GM21529 (cell line): ENCODE results near the gene WNT9B.

Experiments used
- ATAC-seq: cut with Tn5 transposase; IDR thresholded peaks from one replicate; pipeline ENCODE4 v1.9.1; 2021; ENCODE audit not compliant: unreplicated experiment

The WNT9B gene

DNA sequence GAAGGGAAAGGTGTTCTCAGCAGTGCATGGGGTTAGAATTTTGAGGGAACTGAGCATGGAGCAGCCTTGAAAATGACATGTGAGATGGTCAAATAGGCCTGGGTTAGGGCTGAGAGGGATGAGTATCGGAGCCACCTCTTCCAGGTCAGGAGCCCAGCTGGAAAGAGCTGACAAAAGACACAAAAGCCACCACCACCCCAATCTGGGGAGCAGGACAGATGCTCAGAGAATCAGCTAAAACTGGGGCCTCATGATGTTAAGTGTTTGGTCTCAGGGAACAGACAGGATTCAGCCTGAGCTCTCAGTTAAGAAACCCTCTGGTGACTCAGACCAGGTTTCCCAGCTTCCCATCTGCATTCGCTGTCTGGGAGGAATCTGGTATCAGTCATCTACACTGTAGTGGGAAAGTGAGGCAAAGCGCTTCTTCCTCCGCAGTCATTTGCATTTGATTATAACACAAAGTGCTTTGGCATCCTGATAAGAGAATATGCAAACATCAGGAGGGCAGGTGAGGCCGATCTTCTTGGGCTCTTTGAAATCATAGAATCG is 2.6 kb downstream of the WNT9B start:
- ATAC-seq, result no peak

- no peak for ATAC-seq
Observed at GRCh38 chr17:46854515-46854914, 3.1 kb downstream of the WNT9B start.

GRCh38 chr17:46854948-46855347 is 3.6 kb downstream of the WNT9B start:
- ATAC-seq, result no peak

- no peak for ATAC-seq
Observed at GRCh38 chr17:46857600-46857999, 6.2 kb downstream of the WNT9B start.

GRCh38 chr17:46859996-46860395 is 8.6 kb downstream of the WNT9B start:
- ATAC-seq, result no peak

DNA sequence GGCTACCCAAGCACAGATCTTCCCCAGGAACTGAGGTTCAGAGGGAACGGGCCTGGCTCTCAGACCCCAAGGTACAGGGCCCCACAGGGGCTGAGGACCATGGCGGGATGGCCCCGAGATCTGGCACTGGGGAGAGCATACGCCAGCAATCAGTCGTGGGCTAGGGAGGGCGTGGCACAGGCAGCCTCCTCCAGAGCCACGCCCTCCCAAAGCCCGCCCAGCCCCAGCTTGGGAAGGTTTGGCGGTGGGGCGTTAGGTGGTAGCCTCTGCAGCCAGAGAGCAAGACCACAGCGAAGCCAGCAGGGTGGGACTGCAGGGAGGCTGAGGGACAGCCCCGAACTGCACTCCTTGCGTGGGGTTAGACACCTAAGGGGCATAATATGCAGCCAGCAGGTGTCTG is 11.6 kb downstream of the WNT9B start:
- ATAC-seq, result no peak

- ATAC-seq, result no peak
Observed at GRCh38 chr17:46863383-46864121, 12.2 kb downstream of the WNT9B start.

GRCh38 chr17:46865100-46865499 is 13.7 kb downstream of the WNT9B start:
- ATAC-seq, result no peak

- ATAC-seq, result no peak
Observed at GRCh38 chr17:46866325-46866724, 14.9 kb downstream of the WNT9B start.

GRCh38 chr17:46866747-46867146 is 15.4 kb downstream of the WNT9B start:
- ATAC-seq, result no peak

DNA sequence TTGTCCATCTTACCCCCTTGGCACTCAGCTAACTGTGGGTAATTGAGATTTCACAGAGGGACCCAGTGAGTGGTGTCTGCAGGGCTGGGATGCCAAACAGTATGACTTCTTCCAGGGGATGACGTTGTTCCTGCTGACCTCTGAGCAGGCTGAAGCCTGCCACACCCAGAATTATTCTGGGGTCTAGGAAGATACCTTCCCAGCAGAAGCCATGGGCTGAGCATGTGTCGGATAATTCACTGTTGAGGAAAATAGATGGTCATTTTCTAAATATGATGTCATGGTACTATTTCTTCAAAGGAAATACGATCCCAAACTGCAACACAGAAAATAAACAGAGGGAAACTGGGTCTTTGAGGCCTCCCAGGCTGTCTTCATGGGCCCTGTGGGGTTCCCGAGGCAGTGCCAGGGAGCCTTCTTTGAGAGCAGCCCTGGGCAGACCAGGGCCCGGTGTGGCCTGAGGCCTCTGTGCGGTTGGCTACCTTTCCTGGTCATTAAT is 17.4 kb downstream of the WNT9B start:
- no peak for ATAC-seq

DNA sequence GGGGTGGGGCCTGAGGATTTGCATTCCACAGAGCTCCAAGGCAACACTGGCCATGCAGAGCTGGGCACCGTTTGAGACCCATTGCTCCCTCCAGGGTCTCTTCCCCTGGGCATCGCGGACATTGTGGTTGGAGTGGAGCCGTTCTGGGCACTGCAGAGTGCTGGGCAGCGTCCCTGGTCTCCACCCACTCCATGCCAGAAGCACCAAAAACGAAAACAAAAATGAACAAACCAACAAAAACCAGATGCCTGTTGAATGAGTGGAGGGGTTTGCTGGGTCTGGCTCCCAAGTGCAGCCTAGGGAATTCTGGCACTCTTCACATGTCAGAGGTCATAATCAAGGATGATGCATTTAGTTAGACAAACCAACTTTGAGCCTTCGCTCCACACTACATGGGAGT is 17.9 kb downstream of the WNT9B start:
- ATAC-seq, result no peak

DNA sequence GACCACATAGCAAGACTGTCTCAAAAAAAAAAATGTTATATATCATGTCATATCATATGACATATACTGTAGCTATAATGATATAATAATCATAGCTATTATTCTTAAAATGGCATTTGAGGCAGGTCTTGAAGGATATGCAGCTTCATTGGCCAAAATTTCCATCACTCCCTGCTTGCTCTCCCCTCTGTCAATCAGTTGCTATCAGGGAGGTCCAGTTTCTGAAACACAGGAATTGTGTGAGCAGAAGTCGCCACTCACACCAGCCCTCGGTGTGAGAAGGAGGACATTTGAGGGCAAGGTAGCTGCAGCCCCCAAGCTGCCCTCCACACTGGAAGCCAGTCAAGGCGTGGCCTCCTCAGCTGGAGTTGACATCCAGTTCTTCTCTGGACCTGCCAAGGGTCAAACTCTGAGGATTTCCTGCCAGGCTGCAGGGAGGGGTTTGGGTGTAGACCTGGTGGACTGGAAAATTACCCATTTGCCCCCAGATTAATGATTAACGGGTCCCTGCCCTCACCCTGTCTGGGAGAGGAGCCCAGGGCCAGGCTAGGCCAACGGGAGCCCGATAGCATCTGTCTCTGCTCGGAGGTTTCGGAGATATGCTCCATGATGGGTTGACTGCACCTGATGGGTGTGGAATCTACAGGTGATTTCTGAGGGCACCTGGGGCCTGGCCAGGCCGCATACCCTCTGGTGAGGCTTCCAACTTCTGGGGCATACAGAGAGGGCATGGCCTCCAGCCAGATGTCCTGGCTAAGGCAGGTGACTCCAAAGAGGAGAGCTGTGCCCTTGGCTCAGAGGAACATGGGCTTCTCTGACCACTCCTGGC is 18.8 kb downstream of the WNT9B start:
- no peak for ATAC-seq

GRCh38 chr17:46872421-46872820 is 21.0 kb downstream of the WNT9B start:
- no peak for ATAC-seq

DNA sequence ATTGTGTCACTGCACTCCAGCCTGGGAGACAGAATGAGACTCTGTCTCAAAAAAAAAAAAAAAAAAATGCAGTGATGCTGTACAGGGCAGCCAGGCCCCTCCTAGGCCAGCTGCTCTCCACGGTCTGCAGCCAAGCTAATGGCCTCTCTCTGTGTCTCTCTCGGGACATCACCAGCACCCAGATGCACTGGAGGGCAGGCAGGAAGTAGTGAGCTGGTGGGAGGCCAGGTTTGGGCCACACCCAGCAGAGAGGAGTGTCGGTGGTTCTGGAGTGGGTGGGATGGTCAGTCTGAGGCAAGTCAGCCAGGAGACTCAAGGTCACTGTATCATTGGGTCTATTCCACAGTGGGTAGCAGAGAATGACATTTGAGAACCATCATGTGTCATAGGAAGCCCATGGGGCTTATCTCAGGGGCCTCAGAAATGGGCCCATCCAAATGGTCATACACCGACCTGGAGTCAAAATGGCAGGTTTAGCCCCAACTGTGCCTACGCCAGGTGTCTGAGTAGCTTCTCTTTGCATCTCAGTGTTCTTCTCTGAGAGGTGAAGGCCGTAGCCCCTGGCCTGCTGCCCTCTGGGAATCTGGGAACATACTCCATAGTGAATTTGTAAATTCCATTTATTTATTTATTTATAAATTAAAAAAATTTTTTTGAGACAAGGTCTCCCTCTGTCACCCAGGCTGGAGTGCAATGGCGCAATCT is 22.7 kb downstream of the WNT9B start:
- ATAC-seq, result no peak

- ATAC-seq, result no peak
Observed at GRCh38 chr17:46874906-46875305, 23.5 kb downstream of the WNT9B start.

GRCh38 chr17:46875849-46876352 is 24.5 kb downstream of the WNT9B start:
- ATAC-seq, result no peak

DNA sequence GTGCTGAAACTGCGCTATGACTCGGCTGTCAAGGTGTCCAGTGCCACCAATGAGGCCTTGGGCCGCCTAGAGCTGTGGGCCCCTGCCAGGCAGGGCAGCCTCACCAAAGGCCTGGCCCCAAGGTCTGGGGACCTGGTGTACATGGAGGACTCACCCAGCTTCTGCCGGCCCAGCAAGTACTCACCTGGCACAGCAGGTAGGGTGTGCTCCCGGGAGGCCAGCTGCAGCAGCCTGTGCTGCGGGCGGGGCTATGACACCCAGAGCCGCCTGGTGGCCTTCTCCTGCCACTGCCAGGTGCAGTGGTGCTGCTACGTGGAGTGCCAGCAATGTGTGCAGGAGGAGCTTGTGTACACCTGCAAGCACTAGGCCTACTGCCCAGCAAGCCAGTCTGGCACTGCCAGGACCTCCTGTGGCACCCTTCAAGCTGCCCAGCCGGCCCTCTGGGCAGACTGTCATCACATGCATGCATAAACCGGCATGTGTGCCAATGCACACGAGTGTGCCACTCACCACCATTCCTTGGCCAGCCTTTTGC is 25.0 kb downstream of the WNT9B start:
- no peak for ATAC-seq

DNA sequence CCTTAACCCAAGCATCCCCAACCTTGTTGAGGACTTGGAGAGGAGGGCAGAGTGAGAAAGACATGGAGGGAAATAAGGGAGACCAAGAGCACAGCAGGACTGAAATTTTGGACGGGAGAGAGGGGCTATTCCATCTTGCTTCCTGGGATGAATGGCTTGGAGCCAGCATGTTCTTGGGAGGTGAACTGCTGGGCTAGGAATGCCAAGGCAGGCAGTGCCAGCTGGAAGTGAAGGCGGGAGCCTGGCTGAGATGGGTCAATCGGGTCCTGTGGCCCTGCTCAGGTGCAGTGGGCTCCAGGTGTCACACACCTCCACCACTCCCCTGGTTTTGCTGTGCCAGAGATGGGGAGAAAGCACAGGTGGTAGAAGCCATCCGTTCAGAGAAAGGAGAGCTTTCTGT is 25.5 kb downstream of the WNT9B start:
- no peak for ATAC-seq

DNA sequence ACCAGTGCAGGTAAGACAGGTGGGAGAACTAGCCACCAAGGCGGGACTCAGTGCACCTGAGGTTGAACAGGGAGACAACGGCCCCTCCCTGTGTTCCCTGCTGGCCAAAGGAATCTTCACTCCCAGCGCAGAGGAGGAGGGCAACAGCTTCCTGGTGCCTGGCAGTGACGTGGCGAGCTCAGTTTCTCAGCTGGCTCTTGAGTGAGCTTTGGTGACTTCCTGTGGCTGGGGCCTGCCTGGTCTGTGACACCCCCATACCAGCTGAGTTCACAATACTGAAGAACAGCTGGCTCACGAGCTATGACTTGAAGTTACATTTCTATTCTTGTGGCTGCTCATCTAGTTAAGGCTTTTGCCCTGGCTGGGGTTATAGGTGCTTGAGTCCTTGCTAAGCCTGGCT is 26.1 kb downstream of the WNT9B start:
- no peak for ATAC-seq

DNA sequence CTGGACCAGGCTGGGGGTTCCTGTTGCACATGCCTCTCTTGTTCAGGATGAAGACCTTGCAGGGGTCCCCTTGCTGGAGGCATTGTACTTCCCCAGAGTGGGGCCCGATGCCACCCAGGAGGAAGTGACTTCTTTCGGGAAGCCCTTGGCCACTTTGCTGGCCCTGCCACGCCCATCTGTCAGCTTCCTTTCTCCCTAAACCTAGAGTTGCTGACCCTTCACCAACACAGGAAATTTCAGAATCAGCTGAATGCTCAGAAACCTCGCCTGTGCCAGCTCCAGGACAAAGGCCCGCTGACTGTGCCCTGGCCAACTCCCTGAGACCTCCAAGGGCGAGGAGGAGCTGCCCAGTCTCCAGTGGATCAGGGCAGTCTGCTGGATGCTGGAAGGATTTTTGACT is 26.7 kb downstream of the WNT9B start:
- no peak for ATAC-seq
